COR-L47 (cell line): ENCODE data around the gene CMTM2.

Experiments
- DNase-seq: peaks from one replicate; lab custom pipeline; 2025; lab: John Stamatoyannopoulos, UW

The CMTM2 gene

DNA sequence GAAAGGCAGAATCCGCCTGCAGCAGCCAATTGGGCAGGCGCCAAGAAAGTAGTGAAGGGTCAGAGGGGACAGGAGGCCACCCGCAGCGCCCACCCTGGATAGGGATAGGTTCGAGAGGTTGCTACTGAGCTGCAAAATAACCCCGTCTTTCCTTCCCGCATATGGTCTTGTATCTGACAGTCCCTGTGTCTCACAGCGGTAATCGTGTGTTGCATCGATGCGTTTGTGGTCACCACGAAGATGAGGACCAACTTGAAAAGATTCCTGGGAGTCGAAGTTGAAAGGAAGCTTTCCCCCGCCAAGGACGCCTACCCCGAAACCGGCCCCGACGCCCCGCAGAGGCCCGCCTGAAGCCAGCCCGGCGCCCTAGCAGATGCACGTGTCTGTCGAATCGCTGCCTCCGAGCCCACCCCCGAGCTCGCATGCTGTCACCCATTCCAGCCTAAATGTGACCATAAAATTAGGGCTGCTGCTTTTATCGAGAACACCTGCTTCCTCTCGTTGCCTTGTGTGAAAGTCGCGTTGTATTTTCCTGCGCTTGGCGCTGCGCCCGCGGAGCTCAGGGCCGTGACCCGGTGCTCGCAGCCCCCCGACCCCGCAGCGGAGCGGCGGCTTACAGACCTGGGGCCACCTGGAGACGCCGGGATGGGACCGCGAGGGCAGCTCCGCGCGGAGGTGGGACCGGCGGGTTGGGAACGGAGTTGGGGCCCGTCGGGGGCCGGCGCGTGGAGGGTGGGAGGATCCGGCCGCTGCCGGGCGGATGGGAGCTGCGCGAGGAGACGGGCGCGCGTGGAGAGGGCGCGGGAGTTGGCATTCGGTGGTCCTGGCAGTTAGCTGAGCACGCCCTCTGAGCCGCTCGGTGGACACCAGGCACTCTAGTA is at the start of gene CMTM2:
CMTM2 (plus strand) TSS at position 813 of the 881 bp plus-strand sequence. CDS start 145 bp downstream, outside the sequence.
- DNase-seq = no peak

GRCh38 chr16:66529475-66529874 is 49.8 kb upstream of the CMTM2 start:
- DNase-seq = no peak

GRCh38 chr16:66534376-66534799 is 44.9 kb upstream of the CMTM2 start:
- DNase-seq = no peak

- no peak for DNase-seq
Observed at GRCh38 chr16:66536525-66536924, 42.7 kb upstream of the CMTM2 start.

- DNase-seq = no peak
Observed at GRCh38 chr16:66537236-66537635, 42.0 kb upstream of the CMTM2 start.

DNA sequence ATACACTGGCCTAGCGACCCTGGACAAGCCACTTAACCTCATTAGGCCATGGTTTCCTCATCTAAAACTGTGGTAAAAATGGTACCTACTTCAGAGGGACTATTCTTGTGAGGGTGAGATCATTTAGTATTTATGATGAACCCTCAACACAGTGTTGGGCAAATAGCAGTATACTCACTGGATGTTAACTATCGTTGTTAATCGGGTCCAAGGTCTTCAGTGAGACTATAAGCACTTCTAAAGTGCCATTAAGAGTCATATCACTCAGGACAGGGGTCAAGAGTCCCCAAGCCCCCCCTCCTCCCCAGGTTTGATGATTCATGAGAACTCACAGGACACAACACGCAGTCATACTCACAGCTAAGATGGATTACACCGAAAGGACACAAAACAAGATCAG is 40.4 kb upstream of the CMTM2 start:
- DNase-seq = no peak

DNA sequence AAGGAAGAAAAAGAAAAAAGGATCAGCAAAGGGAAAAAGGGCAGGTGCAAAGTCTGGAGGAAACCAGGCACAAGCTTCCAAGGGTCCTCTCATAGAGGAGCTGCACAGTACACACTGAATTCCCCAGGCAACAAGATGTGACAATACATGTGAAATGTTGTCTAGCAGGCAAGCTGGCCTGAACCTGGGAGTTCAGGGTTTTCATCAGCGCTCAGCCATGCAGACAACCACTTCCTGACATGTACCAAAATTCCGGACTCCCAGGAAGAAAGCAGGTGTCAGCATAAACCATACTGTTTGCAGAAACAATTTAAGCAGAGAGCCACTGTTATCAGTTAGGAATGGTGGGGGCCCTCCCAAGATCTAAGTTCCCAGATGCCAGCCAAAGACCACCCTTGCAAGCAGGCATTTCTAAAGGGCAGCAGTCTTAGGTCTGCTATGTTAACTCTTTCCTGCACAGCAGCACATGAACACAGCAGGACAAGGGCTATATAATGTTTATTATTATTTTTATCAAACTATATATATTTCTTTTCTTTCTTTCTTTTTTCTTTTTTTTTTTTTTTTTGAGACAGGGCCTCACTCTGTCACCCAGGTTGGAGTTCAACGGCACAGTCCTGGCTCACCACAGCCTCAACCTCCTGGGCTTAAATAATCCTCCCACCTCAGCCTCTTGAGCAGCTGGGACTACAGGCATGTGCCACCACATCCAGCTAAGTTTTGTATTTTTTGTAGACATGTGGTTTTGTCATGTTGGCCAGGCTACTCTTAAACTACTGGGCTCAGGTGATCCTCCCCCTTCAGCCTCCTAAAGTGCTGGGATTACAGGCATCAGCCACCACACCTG is 39.4 kb upstream of the CMTM2 start:
- no peak for DNase-seq

GRCh38 chr16:66541388-66542355 is 37.6 kb upstream of the CMTM2 start:
- no peak for DNase-seq

DNA sequence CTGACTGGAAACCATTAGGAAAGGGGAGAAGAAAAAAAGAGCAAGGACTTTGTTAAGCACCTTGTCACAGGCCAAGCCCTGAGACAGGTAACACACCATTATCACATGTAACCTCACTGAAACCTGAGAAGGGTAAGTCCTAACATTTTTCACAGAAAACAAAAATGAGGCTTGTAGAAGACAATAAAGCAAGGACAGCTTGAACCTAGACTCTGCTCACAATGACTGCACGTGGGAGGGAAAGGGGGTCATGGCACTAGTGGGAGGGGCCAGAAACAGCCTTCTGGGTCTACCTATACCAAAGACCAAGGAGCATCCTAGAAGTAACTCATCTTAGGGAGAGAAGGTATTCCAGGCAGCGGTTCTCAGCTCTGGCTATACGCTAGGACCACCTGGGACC is 36.9 kb upstream of the CMTM2 start:
- DNase-seq = no peak

GRCh38 chr16:66543541-66543940 is 35.7 kb upstream of the CMTM2 start:
- no peak for DNase-seq

GRCh38 chr16:66544016-66544757 is 35.1 kb upstream of the CMTM2 start:
- no peak for DNase-seq

DNA sequence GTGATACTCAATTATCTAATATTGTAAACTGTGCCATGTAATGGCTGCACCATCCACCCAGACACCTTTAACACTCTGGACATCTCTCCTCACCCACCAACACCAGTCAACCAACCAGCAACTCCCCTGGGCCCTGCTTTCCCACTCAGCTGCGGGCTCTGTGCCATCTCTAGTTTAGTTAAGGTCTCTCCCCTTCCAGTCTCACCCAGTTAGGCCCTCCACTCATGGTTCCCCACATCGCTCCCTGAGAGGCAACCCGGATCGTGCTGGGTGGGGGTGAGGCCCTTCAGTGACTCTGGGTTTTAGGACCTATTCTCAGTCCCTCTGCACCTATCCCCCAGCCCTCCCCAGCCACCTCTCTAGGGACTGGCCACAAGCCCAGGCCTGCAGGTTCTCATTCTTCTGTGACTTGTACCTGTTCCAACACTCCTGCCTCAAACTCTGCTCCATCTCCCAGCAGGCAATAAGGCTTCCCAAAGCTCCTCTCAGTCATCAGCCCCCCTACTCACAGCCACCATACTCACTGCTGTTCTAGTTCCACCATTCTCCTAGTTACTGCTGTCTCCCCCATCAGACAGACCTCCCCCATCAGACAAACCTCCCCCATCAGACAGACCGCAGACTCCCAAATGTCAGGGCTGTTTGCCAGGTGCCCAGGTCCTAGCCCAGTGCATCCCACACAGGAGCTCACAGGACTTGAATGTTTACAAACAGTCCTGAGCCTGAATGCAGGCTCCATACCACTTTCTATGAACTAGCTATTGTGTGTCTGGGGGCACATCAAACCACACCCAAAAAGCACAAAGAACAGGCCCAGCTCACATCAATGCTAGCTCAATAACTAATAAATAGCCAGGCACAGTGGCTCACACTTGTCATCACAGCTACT is 31.9 kb upstream of the CMTM2 start:
- DNase-seq = no peak

GRCh38 chr16:66548068-66548467 is 31.2 kb upstream of the CMTM2 start:
- DNase-seq = no peak

GRCh38 chr16:66548868-66549267 is 30.4 kb upstream of the CMTM2 start:
- DNase-seq = no peak

DNA sequence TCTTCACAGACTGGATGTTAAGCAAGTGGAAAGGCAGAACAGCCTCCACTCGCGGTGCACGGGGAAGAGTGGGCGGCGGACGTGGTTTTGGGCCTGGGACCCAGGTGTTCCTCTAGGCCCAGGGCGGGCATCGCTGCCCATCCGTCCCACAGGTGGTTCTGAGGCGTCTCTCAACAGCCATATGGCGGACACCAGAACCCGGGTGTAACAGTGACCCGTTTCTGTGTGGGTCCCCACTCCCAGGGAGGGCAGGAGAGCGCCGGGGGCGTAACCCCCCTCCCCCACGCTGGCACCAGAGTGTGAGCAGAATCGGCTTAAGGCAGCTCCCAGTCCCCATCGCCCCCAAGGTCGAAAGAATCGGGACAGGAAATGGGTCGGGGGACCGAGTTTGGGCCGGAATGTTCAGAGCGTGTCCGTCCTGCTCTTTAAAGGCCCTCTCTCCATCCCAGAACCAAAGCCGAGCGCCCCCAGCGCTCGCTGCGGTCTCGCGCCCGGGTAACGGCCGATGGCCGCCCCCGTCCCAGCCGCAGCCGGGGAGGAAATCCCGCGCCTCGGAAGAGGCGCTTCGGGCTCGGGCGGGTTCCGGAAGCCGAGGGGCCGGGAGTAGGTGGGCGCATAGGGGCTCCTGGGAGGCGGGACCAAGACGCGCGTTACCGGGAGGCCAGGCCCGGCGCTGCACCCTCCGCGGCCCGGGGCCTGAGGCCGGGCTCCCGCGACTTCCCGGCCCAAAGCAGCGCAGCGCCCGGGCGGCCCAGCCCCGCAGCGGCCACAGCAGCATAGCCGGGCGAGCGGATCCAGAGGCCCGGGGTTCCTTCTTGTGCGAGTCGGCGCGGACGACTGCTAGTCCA is 29.8 kb upstream of the CMTM2 start, which contains the start of gene TK2:
TK2 (minus strand) TSS at position 839 of the 848 bp plus-strand sequence; CDS start at position 778, 61 bp downstream.
- DNase-seq = peak; percentile 58

DNA sequence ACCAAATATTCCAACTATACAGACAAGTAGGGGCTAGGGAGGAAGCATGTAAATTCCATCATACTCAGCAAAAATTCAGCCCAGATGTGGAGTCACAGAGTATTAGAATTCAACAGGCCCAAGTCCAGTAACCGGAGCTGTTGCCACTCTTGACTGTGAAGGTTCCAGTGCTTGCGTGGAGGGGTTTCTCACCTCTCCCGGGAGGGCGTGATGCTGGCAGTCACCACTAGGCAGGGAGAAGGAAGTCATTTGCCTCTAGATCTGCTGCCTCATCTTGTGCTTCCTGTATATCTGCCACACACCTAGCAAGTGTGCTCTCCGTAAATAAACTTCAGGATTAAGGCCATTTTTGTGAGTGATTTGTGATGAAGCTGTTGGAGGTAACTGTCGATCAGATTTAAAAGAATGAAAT is 27.9 kb upstream of the CMTM2 start:
- peak; percentile 36 for DNase-seq

- no peak for DNase-seq
Observed at GRCh38 chr16:66551788-66552285, 27.4 kb upstream of the CMTM2 start.

GRCh38 chr16:66552286-66553177 is 26.7 kb upstream of the CMTM2 start, which contains the start of gene CKLF:
Gene CKLF, plus strand, starts transcription at chr16:66552576. Its CDS starts 140 bp downstream, at chr16:66552716.
- peak; percentile 77 for DNase-seq
